NCI-H2196 treated with DMSO at 0.1 percent for 48 hours (cell line): ENCODE results near the gene TCF20.

ENCODE experiments used
- DNase-seq: peaks from one replicate; lab custom pipeline; 2025; ENCODE audit not compliant: unreplicated experiment; lab: John Stamatoyannopoulos, UW

Gene TCF20

DNA sequence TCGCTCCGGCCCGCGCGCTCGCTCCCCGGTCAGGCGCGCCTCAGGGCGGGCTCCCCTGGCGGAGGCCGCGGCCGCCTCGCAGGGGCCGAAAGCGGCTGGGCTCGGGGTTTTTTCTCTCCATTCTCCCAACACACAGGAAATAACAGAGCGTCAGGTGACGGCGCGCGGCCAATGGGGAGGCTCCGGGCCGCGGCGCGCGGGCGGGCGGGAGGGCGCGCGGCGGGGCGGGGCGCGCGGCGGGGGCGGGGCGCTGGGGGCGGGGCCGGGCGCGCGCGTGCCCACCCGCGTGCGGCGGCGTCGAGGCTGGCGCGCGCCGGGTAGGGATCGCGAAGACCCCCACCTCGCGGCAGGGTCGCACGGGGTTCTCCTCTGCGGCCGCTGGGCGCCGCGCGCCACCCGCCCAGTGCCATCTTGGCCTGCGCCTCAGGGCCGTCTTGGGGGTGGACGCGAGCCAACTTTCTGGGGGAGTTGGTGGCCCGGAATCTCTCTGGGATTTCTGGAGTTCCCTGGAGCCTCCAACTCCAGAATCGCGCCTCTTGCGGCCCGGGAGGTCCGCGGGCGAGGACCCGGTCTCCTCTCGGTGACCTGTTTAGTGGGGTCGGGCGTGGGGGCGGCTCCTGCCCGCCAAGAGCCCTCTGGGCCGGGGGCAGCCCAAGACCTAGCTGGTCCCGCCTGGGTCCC lies at the start of gene TCF20:
Gene TCF20, minus strand, starts transcription at position 144 of the 681 bp plus-strand sequence. CDS start 55,348 bp downstream, outside the sequence.
- peak; percentile 60 for DNase-seq

DNA sequence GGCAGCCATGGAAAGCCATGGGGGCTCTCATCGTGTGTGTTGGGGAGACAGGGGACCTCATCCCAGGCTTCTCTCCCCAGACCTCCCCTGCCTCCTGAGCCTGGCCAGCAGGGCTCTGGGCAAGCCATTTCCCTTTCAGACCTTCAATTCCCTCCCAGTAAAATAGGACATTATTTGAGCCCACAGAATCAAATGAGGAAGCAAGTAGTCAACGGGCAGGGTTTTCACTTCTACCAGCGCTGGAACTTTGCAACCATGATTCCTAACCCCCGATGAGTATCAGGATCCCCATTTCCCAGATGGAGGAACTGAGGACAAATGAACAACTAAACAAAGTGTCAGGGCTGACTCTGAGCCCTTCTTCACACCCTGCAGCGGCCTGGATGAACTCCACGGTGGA lies 48.9 kb upstream of the TCF20 start:
- DNase-seq = no peak

DNA sequence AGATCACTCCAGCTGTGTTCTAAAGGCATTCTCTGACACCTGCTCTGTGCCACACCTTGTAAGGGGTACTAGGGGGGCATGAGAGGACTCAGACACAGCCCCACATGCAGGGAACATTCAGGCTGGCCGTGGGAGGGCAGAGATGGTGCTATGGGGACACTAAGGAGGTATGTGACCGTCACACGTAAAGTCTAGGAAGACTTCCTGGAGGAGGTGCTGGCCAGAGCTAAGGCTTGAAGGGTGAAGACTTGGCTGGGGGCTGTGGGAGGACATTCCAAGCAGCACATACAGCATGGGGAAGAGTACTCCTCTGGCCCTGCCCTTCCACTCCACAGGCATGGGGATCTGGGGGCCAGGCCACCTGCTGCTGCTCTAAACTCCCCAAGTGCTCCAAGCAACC lies 48.5 kb upstream of the TCF20 start:
- DNase-seq = no peak

DNA sequence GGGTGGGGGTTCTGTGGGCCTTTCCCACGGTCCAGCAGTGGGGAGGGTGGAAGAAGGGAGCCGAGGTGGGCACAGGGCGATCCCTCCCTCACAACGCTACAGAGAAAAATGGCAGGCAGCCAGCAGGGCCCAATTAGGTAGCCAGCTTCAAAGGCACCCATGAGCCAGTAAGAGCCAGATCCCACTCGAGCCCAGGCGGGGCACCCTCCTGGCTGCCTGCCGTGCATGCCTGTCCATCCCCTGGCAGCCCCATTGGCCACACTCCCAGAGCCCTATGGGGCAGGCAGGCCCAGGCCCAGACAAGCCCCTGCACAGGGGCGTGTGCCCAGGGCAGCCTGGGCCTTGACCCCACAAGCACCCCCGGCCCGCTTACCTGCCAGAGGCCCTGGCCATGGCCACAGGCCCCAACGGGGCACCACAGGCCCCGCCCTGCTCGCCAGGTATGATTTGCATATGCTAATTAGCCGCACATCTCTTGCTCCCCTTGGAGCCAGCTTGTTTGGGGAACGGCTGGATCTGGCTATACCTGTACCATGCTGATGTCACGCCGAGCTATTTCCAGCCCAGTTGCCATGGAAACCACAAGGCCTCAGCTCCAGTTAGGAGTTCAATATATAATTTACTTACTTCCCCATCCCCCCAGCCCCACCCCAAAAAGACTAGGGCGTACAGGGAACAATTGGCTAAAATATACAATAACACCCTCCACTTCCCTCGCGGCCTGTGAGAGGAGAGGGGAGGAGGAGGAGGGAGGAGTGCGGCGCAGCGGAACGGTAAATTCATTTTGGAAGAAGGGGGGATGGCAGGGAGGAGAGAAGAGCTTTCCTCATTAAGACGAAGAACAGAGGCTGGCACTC lies 47.5 kb upstream of the TCF20 start:
- peak; percentile 50 for DNase-seq

DNA sequence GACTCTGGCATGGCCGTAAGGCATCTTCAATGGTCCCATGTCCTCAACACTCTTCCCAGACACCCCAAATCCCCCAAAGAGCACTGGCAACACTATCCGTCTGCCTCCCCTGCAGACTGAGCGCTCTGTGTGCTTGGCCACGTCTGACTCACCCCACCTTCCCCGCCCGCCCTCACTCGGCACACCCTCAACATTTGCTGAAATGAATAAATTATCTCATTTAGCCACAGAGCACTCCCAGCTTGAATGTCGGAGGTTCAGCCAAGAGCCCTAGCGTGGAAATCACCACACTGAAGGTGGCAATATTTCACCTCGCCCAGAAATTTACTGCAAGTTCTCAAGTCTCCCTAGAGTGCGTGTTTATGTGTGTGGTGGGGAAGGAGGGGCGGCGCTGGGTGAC lies 46.6 kb upstream of the TCF20 start:
- DNase-seq = no peak

DNA sequence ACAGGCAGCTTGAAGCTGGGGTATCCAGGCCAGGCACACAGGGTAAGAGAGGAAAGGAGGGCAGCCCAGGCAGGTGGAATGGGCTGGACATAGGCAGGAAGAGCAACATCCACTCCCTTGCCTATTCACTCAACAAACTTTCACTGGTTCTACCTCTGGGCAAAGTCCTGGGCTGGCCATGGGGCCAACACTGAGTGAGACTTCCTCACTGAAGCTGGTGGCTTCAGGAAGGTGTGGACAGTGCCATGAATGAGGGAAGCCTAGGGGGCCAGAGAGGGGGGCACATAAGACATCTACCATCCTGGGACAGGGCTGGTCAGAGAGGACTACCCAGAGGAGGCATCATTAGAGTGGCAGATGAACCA lies 44.9 kb upstream of the TCF20 start:
- no peak for DNase-seq

DNA sequence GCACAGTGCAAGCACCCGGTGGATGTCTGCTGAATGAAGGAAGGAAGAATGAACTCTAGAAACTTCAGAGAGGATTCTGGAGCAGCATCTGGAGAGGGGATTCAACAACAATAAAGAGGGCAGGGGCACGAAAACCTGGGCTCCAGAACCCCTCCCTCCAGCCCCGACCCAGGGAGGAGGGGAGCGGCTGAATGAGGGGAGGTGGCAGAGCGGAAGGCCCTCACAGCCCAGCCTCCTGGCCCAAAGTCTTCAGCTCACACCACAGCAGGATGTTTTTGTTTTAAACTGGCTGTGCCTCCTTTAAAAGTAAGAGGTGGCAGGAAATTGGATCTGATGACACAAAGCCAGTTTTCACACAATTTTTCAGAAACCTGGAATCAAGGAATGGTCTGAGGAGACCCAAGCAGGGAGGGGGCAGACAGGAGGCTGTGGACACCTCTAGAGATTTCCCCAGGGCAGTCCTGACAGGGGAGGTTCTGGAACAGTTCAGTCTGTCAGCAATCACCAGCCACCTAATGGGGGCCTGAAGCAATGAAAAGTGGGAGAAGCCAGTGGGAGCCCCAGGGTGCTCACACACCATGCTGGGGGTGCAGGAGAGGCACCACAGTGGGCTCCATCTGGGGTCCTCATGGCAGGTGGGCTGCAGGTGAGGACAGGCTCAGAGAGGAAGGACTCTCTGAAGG lies 44.4 kb upstream of the TCF20 start:
- DNase-seq = no peak

DNA sequence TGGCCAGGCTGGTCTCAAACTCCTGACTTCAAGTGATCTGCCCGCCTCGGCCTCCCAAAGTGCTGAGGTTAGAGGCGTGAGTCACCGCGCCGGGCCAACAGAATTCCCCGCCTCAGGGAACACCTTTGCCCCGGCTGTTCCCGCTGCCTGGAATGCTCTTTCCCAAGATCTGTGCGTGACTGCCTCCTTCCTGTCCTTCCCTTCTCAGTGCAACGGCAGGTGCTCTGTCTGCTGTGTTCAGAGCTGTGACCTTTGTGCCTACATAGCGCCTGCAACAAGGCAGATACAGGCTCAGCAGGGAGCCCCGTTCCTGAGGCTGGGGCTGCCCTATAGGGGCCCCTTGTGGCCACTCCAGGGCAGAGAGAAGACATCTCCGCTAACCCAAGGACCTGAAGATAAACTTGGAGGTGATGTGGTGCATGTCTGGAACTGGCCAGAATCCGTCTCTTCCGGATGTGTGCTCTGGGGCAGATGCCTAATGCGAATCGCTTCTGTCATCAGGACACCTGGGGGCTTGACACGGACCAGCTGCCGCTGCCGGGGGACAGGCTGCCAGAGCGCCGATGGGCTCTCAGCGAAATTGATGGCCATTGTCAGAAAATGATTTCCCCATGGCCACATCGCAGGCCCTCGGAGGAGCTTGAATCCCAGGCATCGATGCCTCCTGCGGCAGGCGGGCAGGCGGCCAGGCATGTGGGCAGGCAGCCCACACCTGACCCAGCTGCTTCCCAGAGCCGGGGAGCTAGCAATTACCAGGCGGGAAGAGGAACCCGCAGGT lies 43.5 kb upstream of the TCF20 start:
- peak; percentile 87 for DNase-seq

DNA sequence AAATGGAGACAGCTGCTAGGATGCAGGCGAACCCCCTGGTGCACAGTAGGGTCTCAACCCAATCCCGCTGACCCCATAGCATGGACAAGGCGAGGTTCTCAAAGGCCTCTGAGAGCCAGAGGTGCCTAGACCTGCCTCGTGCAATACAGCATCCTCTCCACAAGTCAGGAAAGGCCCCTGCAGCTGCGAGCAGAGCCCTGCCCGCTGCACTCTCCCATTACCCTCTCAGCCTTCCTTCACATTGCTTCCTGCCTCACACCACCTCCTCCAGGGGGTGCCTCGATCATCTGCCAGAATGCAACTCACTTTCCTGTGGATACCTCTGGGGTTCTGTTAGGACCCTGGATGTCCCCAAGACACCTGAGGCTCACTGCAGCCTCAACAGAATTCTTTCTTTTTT lies 42.8 kb upstream of the TCF20 start:
- DNase-seq = no peak

DNA sequence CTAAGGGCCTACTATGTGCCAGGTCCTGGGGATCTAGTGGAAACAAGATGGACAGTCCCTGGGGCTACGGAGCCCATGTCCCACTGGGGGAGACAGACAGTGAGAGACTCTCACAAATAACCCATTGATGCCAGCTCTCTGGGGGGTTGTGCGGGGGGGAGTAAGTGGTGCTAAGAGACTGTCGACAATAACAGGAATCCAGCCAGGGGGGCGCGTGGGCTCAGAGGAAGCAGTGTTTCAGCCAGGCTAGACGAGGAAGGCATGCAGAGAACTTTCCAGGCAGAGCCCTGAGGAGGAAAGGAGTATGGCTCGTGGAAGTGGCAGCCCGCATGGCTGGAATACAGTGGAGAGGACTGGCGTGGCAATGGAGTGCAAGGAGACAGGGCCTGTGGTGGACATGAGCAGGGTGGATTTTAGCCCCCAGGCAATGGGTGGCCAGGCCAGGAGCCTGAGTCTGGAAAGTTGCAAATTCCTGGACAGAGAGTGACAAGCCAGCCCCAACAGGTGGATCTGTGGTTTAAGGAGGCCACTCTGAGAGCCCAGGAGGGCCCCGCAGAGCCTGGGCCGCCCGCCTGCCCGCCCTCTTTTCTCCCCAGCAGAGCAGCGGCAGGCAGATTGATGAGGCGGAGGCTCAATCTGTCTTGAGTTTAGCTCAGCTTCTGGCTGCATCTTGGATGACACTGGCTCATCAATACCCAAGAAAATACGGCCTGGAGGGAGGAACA lies 40.0 kb upstream of the TCF20 start:
- DNase-seq = no peak

DNA sequence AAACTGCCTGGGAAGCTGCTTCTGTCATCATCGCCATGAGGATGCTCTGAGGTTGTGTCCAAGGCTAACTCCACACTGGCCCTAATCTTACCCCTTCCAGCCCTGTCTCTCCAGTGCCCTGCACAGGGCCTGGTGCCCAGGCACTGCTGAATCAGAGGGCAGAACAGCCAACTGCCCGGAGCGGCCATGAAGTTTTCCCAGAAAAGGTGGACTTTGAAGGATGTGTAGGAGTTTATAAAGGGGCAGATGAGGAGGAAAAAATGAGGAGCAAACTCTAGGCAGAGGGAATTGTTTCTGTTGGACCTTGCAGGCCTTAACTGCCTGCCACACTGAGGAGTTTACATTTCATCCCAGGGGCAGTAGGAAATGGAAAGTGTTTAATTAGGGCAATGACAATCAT lies 39.4 kb upstream of the TCF20 start:
- DNase-seq = no peak

DNA sequence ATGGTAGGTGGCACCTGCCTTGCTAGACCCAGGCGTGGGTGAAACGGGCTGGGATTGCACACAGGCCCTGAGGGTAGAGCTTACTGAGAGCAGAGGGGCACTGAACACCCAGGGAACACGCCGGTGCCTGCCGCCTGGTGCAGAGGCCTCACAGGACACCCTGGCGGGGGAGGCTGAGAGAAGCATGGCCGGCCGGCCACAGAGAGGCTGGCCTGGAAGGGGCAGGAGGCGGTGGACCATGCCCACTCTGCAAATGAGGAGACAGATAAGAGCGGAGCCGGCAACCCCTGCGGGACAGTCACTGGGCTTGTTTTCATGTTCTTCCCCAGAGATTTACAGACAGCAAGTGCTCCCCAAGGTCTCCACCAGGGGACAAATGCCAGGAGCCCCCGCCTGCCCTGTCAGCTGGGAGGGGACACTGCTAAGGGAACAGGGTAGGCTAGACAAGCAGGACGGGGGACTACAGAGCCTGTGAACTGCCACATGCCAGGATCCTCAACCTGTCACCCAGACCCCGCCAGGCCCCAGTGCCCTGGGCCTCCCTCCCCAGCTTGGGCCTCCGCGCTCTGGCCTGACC lies 38.5 kb upstream of the TCF20 start:
- no peak for DNase-seq

DNA sequence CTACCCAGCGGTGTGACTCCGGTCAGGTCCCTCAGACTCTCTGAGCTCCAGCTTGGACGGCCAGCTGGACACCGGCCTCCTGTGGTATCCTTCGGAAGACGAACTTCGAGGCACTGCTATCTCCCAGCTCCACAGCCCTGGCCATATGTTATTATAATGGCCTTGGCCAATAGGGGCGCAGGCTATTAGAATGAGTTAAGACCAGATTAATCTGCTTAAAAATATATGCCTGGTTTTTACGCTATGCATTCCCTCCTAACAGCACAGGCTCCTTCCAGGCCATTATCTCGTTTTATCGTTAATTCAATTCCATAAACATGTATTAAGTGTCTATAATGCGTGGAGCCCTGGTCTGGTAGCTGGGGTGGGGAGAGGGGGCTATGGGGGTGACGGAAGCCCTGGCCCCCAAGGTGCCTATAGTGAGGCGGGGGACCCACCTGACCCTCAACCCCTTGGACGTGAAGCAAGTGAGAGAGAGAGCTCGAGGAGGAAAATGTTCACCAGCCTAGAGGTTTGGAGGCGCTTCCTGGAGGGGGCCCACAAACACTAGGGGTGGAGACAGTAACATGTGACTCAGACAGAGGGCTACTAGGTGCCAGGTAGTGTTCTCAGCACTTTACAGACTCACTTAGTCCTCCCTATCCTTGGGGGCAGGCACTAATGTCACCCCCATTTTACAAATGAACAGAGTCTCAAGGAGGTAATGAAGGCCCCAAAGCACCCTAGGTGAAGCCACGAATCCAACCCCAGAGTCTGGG lies 37.5 kb upstream of the TCF20 start:
- DNase-seq = no peak

DNA sequence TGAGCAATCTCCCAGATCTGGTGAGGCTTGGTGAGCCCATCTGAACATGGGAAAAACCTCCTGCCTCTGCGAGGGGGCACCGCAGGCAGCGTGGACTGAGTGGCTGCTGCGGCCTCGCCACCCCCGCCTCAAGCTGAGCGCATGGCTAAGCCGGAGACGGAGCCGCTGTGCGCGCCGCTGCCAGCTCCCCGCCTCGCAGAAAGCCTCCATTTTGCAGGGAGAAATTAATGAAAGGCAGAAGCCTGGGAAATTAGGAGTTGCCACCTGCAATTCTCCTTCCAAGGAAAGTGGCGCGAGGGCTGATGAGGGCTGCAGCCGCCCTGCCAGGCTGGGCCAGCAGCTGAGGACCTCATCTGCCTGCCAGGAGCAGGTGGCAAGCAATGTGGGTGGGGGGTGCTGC lies 35.6 kb upstream of the TCF20 start:
- no peak for DNase-seq

DNA sequence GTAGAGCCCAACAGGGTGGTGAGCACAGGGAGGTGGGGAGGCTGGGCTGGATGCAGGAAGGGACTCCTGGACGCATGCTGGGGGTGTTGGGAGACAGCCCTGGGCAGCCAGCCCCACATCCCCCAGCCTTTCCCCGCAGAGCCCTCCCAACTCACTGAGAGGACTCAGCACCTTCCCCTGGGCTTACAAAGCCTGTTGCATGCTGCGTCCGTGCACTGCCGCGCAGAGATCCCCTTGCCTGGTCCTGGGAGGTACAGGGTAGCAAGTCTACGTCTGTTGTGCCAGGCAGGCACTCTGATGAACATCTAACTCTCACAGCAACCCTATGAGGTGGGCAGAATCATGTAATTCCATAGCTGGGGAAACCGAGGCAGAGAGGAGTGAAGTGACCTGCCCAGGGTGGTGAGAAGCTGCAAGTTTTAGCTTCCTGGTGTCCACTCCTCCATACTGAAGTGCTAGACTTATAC lies 33.9 kb upstream of the TCF20 start:
- no peak for DNase-seq

DNA sequence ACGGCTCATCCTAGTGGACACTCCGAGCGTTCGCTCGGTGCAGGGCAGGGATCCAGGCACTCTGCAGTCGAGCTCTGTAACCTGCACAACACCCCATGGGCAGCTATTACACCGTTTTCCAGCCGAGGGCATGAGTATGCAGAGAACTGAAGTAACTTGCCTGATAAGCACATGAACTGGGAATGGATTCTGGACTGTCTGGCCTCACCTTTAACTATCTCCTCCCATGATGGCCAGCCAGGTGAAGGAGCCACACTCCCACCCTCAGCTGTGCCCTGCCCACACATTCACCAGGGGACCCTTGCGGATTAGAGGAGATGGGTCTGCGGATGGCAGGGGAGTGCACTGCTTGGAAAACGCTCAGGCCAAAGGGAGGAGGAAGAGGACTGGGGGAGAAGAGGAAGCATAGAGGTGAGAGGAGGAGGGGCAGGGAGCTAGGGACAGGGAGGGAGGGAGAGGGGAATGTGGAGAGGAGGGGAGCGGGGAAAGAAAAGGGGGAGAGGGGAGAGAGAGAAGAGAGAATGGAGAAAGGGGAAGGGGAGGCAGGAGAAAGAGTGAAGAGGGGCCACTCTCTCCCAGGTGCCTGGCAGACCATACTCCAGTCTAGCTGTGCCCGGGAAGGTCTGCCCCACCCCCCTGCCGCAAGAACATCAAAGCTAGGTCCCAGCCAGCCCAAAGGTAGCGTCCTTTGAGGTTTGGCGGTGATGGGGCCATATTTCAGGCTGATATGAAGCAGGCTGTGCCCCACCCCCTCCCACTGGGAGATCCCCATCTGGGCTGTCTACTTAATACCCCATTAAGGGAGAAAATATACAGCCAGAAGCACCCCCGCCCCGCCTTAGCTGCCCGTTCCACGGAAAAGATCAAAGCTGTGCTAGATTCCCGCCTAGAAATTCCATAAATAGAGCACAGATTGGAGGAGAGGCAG lies 33.2 kb upstream of the TCF20 start:
- DNase-seq = no peak

DNA sequence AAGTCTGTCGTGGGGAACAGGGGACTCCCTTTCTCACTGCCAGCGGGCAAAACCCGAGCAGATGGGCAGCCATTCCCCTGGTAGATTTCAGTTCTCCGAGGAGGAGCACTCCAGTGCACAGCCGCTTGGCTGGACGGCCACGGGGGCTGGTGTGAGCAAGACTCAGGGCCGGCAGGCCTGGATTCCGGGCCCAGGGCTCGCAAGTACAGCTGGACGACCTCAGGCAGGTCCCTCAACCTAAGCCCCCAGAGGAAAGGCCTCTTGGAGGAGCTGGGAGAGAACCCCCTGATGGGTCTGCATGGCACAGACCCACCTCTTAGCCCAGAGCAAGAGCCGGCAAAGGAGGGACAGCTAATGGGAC lies 31.3 kb upstream of the TCF20 start:
- no peak for DNase-seq

DNA sequence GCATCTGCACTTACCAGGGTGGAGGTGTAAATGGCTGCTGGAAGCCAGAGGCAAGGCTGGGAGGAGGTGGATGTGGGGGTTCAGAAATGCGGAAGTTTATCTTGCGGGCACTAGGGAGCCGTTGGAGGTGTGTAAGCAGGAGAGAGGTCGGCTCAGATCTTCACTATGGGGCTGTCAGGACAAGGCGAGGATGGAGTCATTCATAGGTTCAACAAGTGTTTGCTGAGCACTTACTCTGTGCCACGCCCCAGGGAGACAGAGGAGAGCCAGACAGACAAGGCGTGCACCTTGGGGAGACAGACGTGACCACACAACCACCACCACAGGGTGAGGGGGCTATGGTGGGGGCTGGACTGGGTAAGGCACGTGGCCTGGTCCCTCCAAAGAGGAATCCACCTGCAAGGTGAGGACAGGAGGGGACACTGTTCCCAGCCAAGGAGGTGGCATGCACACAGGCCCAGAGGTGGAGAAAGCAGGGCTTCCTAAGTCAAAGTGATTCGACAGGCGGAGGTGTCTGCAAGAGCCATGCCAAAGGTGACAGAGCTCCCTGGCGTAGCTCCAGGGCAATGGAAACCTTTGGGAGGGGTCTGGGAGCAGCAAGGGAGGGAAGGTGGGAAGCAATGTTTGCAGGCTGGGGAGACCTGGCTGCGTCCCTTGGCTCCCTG lies 30.8 kb upstream of the TCF20 start:
- no peak for DNase-seq
